Choroid plexus epithelial cell (primary cell): ENCODE results near the gene GNAT2.
A peak's percentile ranks its signal among the peaks of the same experiment; 100 is the strongest.

ENCODE experiments used
- DNase-seq: peaks from one replicate; pipeline ENCODE4 v3.0.0-alpha.2; 2010; ENCODE audit warnings: low read depth
- H3K4me3 ChIP-seq: 2 replicates; pipeline ENCODE4 v1.5.1; 2011; ENCODE audit warnings: low read depth, mild to moderate bottlenecking, control low read depth, low read length, moderate library complexity
- TF ChIP-seq, protein P1 (sequence below): conservative IDR thresholded peaks from 2 replicates; pipeline ENCODE4 v1.5.1; 2011; ENCODE audit warnings: low read depth, mild to moderate bottlenecking, control low read depth, inconsistent platforms, low read length, moderate library complexity

Gene GNAT2

DNA sequence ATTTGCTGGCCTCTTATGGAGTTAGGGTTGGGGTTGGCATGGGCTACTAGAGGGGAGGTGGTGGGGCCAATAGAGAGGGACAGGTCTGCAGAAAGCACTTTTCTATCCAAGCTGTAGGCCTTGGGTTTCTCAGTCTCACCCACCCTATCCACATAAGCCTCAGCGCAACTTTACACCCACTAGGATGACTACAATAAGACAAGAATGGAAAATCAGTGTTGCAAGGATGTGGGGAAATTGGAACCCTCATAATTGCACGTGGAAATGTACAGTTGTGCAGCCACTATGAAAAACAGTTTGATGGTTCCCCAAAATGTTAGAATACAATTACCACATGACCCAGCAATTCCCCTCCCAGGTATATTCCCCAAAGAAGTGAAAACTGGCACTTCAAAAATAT, 22.4 kb upstream of the GNAT2 start:
- TF ChIP-seq, protein P1, sequence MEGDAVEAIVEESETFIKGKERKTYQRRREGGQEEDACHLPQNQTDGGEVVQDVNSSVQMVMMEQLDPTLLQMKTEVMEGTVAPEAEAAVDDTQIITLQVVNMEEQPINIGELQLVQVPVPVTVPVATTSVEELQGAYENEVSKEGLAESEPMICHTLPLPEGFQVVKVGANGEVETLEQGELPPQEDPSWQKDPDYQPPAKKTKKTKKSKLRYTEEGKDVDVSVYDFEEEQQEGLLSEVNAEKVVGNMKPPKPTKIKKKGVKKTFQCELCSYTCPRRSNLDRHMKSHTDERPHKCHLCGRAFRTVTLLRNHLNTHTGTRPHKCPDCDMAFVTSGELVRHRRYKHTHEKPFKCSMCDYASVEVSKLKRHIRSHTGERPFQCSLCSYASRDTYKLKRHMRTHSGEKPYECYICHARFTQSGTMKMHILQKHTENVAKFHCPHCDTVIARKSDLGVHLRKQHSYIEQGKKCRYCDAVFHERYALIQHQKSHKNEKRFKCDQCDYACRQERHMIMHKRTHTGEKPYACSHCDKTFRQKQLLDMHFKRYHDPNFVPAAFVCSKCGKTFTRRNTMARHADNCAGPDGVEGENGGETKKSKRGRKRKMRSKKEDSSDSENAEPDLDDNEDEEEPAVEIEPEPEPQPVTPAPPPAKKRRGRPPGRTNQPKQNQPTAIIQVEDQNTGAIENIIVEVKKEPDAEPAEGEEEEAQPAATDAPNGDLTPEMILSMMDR = no peak
- DNase-seq = no peak
- H3K4me3 ChIP-seq = no peak overlapping the region

DNA sequence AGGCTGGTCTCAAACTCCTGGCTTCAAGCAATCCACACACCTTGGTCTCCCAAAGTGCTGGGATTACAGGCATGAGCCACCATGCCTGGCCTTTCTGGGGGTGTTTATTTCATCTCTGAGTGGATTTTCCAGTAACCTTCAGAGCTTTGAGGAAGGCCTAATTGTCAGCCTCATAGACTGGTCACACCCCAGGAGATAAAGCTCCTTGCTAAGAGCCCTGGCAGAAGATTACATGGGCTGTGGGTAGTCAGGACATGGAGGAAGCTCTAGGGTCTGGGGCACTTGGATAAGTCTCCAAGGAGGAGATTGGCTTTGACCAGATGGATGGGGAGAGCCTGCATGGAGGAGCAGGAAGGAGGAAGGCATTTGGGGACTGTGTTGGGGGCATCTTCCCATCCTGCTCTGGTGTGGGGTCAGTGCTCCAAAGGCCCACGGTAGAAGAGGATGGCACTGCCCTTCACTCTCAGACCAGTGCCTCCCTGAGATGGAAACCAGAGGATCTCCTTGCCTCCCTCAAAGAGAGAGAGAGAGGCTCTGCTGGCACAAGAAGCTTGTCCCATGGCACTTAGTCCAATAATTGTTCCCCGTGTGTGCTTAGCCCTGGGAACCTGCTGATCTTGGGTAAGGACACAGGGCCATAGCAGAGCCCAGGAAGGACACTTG, 21.8 kb upstream of the GNAT2 start:
- H3K4me3 ChIP-seq = no peak overlapping the region
- TF ChIP-seq, protein P1 = no peak
- DNase-seq = no peak

DNA sequence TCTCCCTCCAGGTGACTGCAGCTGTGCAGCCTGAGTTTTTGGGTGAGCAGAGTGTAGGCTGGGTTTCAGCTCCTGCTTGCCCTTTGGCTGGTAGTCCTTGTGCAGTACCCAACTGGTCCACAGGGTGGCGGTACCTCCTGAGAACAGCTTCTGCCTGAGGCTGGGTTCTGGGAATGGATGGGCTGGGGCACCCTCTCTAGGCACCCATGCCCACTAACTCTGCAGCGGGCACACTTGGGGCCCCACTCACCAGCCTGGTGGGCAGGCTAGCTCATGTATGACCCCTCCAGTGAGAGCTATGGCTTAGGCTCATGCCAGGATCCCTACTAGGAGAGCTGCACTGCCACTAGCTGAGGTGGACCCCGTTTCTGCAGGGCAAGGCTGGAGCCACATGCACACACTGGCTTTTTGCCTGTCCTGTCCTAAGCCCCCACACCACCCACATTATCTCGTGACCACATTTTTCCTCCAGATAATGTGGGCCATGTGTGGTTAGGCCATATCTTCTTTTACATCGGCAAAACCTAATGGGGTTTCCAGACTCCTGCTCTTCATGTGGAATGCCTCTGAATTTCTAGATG, 21.0 kb upstream of the GNAT2 start:
- no peak overlapping the region for H3K4me3 ChIP-seq
- peak; percentile 78 for DNase-seq
- TF ChIP-seq, protein P1 = peak; percentile 95

DNA sequence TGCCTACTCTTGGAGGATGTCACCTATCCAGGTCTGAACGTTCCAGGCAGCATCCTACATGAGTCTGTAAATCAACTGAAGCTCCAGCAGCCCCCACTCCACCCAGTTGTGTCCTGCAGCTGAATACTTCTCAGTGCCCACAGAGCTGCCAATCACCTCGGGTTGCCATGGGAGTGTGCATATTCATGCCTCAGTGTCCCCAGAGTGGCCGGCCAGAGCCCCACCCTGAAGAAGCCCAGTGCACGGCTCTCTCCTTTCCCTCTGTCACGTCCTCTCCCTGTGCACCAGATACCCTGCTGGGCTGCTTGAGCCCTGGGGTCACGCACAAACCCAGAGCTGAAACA, 20.4 kb upstream of the GNAT2 start:
- TF ChIP-seq, protein P1 = no peak
- no peak overlapping the region for H3K4me3 ChIP-seq
- DNase-seq = no peak

DNA sequence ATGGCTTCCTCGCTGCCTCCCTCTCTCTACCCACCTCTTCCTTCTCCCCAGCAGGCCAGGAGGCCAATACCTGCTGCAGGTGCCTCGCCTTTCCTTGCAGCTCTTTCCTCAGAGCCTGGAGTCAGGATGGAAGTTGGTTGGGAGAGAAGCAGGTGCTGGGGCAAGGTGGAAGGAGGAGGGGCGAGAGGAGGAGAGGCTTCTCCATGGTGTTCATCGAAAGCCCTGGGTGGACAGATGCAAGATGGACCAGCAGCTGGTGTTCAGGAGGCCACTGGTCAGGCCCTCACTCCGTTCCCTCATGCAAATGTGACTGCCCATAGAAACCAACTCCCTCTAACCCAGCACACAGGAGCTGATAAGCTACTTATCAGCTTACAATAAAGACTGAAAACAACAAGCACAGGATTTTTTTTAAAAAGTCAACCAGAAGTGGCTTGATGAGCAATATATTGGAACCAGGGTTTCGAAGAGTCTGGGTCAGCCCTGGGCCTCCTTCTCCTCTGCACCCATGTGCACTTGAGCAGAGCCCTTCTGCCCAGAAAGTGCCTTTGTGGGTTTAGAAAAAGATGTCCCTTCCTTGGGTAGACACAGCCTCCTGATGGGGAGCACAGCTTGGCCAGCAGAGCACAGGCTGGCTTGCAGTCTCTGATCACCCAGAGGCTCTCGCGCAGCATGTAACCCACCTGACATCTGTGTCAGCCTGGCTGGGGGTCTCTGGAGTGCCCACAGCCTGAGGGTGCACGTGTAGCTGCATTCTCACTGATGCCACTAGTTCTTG, 19.8 kb upstream of the GNAT2 start:
- no peak overlapping the region for H3K4me3 ChIP-seq
- DNase-seq = no peak
- TF ChIP-seq, protein P1 = no peak

DNA sequence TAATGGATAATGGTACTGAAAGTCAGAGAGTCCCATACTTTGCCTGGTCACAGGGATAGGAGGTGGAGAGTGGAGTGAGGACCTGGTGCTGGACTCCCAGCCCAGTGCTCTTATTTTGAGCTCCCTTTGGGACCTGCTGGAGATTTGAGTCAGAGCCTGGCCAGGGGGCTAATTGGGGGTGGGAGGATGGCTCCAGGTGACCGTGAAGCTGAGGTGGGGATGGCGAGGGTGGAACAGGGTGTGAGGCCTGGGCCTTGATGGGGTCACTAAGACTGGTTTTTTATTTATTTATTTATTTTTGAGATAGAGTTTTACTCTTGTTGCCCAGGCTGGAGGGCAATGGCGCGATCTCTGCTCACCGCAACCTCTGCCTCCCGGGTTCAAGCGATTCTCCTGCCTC, 18.0 kb upstream of the GNAT2 start:
- no peak for DNase-seq
- TF ChIP-seq, protein P1 = no peak
- H3K4me3 ChIP-seq = no peak overlapping the region
